Astrocyte of the cerebellum (primary cell): ENCODE data around the gene SLC18A3.

Source experiments
- DNase-seq: peaks from one replicate; pipeline ENCODE4 v3.0.0-alpha.2; 2011; ENCODE audit warnings: low read depth
- H3K4me3 ChIP-seq: 2 replicates; pipeline ENCODE4 v1.5.1; 2011; ENCODE audit warnings: mild to moderate bottlenecking, low read depth, low read length, moderate library complexity
- CTCF ChIP-seq: IDR thresholded peaks from 2 replicates; pipeline ENCODE4 v1.5.1; 2012; ENCODE audit warnings: low read length, low read depth, moderate library complexity, mild to moderate bottlenecking; ENCODE audit errors: missing control alignments
- in situ Hi-C: cut with HindIII; loops from 2 replicates; pipeline ENCODE4 v1.10.0; 2017; ENCODE audit warnings: low sequenced_read_pairs

Gene SLC18A3

GRCh38 chr10:49610114-49610457 lies at the start of gene SLC18A3:
Gene SLC18A3 (plus strand): TSS chr10:49610310. CDS start chr10:49610741, 431 bp downstream.
- no peak within 1 kb of the TSS for H3K4me3 ChIP-seq
- TF ChIP-seq CTCF = no peak
- in situ Hi-C loops = no loop called here
- DNase-seq = no peak

- no peak for TF ChIP-seq CTCF
- no peak for DNase-seq
- in situ Hi-C loops = no loop called here
- no peak overlapping the region for H3K4me3 ChIP-seq
Measured at GRCh38 chr10:49560526-49560925, 49.6 kb upstream of the SLC18A3 start.

GRCh38 chr10:49562893-49563292 lies 47.2 kb upstream of the SLC18A3 start:
- no peak for TF ChIP-seq CTCF
- DNase-seq = no peak
- in situ Hi-C loops = no loop called here
- no peak overlapping the region for H3K4me3 ChIP-seq

- TF ChIP-seq CTCF = no peak
- no peak for DNase-seq
- in situ Hi-C loops = no loop called here
- H3K4me3 ChIP-seq = no peak overlapping the region
Measured at GRCh38 chr10:49564461-49565009, 45.6 kb upstream of the SLC18A3 start.

GRCh38 chr10:49567810-49568209 lies 42.3 kb upstream of the SLC18A3 start:
- in situ Hi-C loops = no loop called here
- no peak overlapping the region for H3K4me3 ChIP-seq
- no peak for DNase-seq
- TF ChIP-seq CTCF = no peak

GRCh38 chr10:49568235-49568634 lies 41.9 kb upstream of the SLC18A3 start:
- DNase-seq = peak; percentile 40
- H3K4me3 ChIP-seq = no peak overlapping the region
- in situ Hi-C loops = no loop called here
- TF ChIP-seq CTCF = no peak
